DND-41 (cell line): Measurements from ENCODE around the gene WDR86.

ENCODE experiments used
- ATAC-seq: fragments of 200-7000 bp; cut with Tn5 transposase; 3 replicates; pipeline ENCODE4 v1.9.1; 2021; ENCODE audit warnings: low read depth; ENCODE audit not compliant: insufficient read depth
- DNase-seq: peaks from one replicate; pipeline ENCODE4 v3.0.0-alpha.2; 2020
- H2AFZ ChIP-seq: 2 replicates; pipeline ENCODE4 v1.6.0; 2012; ENCODE audit warnings: low read depth, low read length
- H3K27ac ChIP-seq: 2 replicates; pipeline ENCODE4 v1.5.1; 2012; ENCODE audit warnings: low read length, inconsistent platforms
- H3K27me3 ChIP-seq: fragments of 200-600 bp; sonication (generic); 2 replicates; pipeline ENCODE4 v1.6.0; 2012; ENCODE audit warnings: low read length, mild to moderate bottlenecking, inconsistent platforms; ENCODE audit not compliant: insufficient read depth, poor library complexity
- H3K36me3 ChIP-seq: 2 replicates; pipeline ENCODE4 v1.5.1; 2012; ENCODE audit warnings: low read length, inconsistent platforms; ENCODE audit not compliant: insufficient read depth
- H3K4me1 ChIP-seq: 2 replicates; pipeline ENCODE4 v1.5.1; 2012; ENCODE audit warnings: mild to moderate bottlenecking, low read length; ENCODE audit not compliant: insufficient read depth
- H3K4me2 ChIP-seq: 2 replicates; pipeline ENCODE4 v1.6.0; 2012; ENCODE audit warnings: mild to moderate bottlenecking, moderate library complexity, low read length, inconsistent platforms; ENCODE audit not compliant: insufficient read depth
- H3K4me3 ChIP-seq, 2 experiments: fragments of 200-600 bp in 1 of 2; shearing (Covaris generic) in 1 of 2; 2 replicates each; pipeline ENCODE4 v1.5.1; 2012 to 2016; ENCODE audit warnings: inconsistent platforms in 2 of 2, low read length in 2 of 2, mild to moderate bottlenecking in 2 of 2, low read depth in 1 of 2, moderate library complexity in 1 of 2
- H3K79me2 ChIP-seq: 2 replicates; pipeline ENCODE4 v1.6.0; 2012; ENCODE audit warnings: low read length, inconsistent platforms; ENCODE audit not compliant: insufficient read depth
- H3K9ac ChIP-seq: 2 replicates; pipeline ENCODE4 v1.6.0; 2012; ENCODE audit warnings: low read depth, mild to moderate bottlenecking, inconsistent platforms, low read length, moderate library complexity
- H3K9me3 ChIP-seq: 2 replicates; pipeline ENCODE4 v1.5.1; 2012; ENCODE audit warnings: low read length, moderate library complexity, mild to moderate bottlenecking, inconsistent platforms; ENCODE audit not compliant: insufficient read depth, severe bottlenecking
- H4K20me1 ChIP-seq: 2 replicates; pipeline ENCODE4 v1.6.0; 2012; ENCODE audit warnings: low read length; ENCODE audit not compliant: insufficient read depth
- CTCF ChIP-seq: IDR thresholded peaks from 2 replicates; pipeline ENCODE4 v1.5.1; 2012; ENCODE audit warnings: borderline replicate concordance, low read length, moderate library complexity, mild to moderate bottlenecking; ENCODE audit not compliant: poor library complexity, severe bottlenecking; ENCODE audit errors: extremely low read depth
- EZH2 ChIP-seq: IDR thresholded peaks from 3 replicates; pipeline ENCODE4 v1.6.1; 2012; ENCODE audit warnings: borderline replicate concordance, low read depth, mild to moderate bottlenecking, moderate library complexity, low read length, inconsistent platforms; ENCODE audit not compliant: severe bottlenecking

The WDR86 gene

GRCh38 chr7:151398446-151399304, 11.2 kb downstream of the WDR86 start:
- TF ChIP-seq CTCF: no peak
- Histone ChIP-seq H3K4me3 (no peak overlapping the region), H3K9me3 (peaks cover 7% of the 10 kb centered on the region), H3K9ac (no peak overlapping the region), H4K20me1 (no peaks in the 10 kb centered on the region), H3K27me3 (no peaks in the 10 kb centered on the region), H3K36me3 (peaks cover 18% of the 10 kb centered on the region), H3K79me2 (no peaks in the 10 kb centered on the region), H3K4me2 (no peak overlapping the region), H2AFZ (no peak overlapping the region), H3K4me1 (peaks cover 18% of the 10 kb centered on the region), H3K27ac (peak overlapping the region; percentile 8; the same call in 1 of the 2 replicates)
- no peak for ATAC-seq
- DNase-seq: no peak

GRCh38 chr7:151397026-151397425, 12.8 kb downstream of the WDR86 start:
- ATAC-seq (no peak), DNase-seq (no peak)
- H3K9ac ChIP-seq: no peak overlapping the region
- TF ChIP-seq EZH2: no peak
- TF ChIP-seq CTCF: no peak
- peaks cover 1% of the 10 kb centered on the region for H3K4me1 ChIP-seq
- H3K79me2 ChIP-seq: no peaks in the 10 kb centered on the region
- no peak overlapping the region for H3K4me2 ChIP-seq
- H3K27ac ChIP-seq: no peak overlapping the region
- peaks cover 7% of the 10 kb centered on the region for H3K9me3 ChIP-seq
- H3K27me3 ChIP-seq: no peaks in the 10 kb centered on the region
- H3K4me3 ChIP-seq: no peak overlapping the region
- no peak overlapping the region for H2AFZ ChIP-seq
- H3K36me3 ChIP-seq: peaks cover 22% of the 10 kb centered on the region
- no peaks in the 10 kb centered on the region for H4K20me1 ChIP-seq

GRCh38 chr7:151396328-151396970, 13.4 kb downstream of the WDR86 start:
- Histone ChIP-seq H3K4me2 (no peak overlapping the region), H3K27me3 (no peaks in the 10 kb centered on the region), H3K4me1 (no peaks in the 10 kb centered on the region; the same call in 1 of the 2 replicates), H3K9me3 (peaks cover 7% of the 10 kb centered on the region), H3K79me2 (no peaks in the 10 kb centered on the region), H2AFZ (no peak overlapping the region), H3K36me3 (peaks cover 23% of the 10 kb centered on the region), H4K20me1 (no peaks in the 10 kb centered on the region), H3K4me3 (no peak overlapping the region), H3K27ac (peak overlapping the region; percentile 12; the same call in 1 of the 2 replicates), H3K9ac (no peak overlapping the region)
- TF ChIP-seq EZH2: no peak
- no peak for TF ChIP-seq CTCF
- ATAC-seq: no peak
- no peak for DNase-seq
